Stimulated activated CD4-positive, alpha-beta T cell treated with anti-CD3 and anti-CD28 coated beads, Interleukin-15, amount 100 ng/mL, for 24 hours (primary cell): ENCODE measurements around the gene SLC22A23.

ENCODE experiments used
- DNase-seq: peaks from one replicate; pipeline ENCODE4 v3.0.0-alpha.2; 2020

The SLC22A23 gene

GRCh38 chr6:3293271-3294155 lies 163.3 kb downstream of the SLC22A23 start:
- no peak for DNase-seq

DNA sequence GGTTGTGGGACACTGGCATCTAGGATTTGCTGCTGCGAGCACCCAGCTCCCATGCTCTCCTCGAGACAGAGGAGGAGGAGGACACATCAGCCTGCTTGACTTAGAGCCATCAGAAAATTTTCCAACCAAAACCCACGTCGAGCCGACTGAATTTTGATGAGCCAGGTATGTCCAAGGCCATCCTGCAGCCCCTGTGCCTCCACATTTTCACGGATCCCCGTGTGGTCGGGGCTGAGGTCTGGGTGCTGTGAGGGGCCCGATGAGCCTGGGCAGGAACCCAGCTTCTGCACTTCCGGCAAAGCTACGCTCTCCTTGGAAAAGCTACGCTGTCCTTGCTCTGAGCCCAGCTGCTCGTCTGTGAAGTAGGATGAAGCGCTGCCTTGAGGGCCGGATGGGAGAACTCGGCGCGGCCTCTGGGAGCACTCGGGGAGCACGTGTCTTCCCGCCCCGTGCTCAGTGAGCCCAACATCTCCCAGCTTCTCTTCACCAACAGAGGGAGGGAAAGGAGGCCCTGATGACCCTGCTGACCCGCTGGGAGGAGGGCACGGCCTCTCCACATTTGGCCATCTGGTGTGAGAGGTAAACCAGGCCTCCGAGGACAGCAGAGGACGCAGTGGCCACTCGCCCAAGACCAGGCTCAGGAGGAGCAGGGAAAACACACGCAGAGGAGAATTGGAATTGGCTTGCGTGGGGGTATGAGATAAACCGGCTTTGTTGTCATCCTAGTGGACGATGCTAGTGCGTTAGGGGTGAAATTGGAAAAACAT lies 164.2 kb downstream of the SLC22A23 start:
- no peak for DNase-seq

DNA sequence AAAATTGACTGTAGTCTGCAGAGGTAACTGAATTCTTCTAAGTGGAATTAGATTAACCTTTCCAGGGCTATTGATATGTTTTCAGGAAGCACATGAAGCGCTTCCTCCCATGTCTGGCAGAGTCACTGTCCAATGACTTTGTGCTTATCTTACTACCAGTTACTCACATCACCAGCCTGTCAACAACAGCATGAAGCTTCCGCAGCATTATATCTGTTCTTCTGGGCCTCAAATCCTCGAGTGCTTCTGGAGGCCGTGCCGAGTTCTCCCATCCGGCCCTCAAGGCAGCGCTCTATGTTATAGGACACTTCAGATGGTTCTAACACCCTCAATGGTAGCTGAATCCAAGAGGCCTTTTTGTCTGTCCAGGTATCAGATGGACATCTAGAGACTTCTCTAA lies 164.9 kb downstream of the SLC22A23 start:
- no peak for DNase-seq

GRCh38 chr6:3291346-3291745 lies 165.5 kb downstream of the SLC22A23 start:
- no peak for DNase-seq

DNA sequence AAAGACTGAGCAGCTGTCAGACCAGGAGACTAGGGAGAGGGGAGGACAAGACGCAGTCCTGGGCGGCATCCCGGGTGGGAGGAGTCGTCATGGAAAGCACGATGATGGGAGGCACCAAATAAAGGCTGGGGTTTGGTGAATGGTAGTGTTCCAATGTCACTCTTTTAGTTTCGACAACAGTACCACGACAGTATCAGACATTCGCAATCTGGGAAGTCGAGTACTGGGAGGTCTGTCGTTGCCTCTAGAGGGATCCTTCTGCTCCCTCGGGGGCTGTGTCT lies 166.0 kb downstream of the SLC22A23 start:
- no peak for DNase-seq

GRCh38 chr6:3290149-3290930 lies 166.5 kb downstream of the SLC22A23 start:
- no peak for DNase-seq

- no peak for DNase-seq
Observed at GRCh38 chr6:3289664-3290055, 167.2 kb downstream of the SLC22A23 start.

DNA sequence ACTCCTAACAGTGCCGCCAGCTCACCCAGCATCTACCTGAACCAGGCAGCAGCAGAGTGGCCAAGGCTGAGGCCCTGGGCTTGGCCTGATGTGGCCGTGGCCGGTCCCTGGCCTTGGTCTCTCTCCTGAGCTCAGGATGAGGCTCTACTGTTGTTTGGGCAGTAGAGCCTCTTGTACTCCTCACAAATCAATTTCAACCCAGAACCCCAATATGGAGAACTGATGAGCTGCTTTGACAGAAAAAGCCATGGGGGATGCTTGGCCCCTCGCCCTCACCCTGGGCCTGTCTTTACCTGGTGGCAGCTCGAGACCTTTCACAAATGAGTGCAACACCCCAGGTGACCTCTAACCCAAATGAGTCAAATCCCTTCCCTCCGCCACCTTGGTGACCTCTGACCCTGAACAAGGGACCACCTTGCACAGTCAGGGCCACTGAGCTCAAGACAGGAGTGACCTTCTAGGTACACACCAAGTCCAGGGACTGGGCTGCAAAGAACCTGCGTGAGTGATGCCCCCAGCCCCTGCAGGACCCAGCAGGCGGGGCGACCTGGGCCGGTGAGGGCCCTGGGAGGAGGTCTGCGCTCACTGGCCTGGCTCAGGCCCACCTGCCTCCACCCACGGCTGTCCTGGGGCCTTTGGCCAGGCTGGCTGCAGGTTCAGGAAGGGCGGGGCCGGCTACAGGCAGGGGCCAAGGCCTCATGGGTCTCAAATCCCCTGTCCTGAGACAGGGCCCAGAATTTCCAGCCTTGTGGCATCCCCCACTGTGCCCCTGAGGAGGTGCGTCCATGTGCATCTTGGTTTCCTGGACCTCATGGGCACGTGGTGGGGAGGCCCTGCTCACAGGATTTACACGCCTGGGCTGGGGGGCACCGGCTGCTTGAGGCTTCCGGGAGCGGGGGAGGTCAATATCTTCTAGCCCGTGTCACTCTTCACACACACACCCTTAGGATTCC lies 167.9 kb downstream of the SLC22A23 start:
- no peak for DNase-seq

GRCh38 chr6:3287976-3288707 lies 168.7 kb downstream of the SLC22A23 start:
- no peak for DNase-seq

- no peak for DNase-seq
Observed at GRCh38 chr6:3287308-3287707, 169.5 kb downstream of the SLC22A23 start.

- DNase-seq: no peak
Observed at GRCh38 chr6:3286641-3287171, 170.1 kb downstream of the SLC22A23 start.

DNA sequence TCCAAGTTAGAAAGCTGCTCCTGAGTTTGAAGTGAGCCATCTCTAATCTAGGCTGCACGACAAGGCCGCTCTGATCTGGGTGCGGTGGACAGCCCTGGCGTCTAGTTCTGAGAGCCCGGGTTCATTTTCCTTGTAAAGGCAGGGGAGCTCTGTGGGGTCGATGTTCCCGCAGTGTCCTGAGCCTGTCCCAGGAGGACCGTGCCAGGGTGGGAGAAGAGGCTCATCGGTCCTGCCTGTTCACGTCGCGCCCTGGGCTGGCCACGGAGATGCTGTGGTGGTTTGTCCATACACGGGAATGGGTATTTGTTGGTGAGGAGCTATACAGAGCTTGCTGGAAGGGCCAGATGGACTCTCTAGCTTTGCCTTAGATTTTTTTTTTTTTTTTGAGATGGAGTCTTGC lies 171.1 kb downstream of the SLC22A23 start:
- no peak for DNase-seq

DNA sequence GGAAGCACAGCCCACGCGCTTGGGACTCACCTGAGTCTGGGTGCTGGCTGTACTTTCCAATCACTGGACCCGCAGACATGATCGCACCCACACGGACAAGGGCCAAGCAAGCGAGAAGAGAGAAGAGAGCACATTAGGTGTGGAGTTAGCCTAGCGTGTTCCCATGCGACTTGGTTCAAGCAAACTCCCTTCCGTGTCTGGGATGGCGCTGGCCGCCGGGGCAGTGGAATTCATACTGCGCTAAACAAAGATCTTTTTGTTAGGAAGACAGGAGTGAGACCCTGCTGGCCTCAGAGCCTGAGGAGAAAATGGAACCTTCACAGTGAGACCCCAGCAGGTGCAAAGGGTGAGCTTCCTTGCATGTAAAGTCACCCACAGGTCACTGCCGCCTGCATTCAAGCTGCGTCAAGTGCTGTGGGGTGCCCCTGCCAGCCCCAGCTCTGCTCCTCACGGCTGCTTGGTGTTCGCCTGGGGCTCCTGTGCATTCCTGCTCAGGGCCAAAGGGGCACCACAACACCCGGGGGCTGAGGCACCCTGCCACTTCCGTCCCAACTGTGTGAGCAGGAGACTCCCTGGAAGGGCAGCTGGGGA lies 171.7 kb downstream of the SLC22A23 start:
- no peak for DNase-seq

GRCh38 chr6:3284436-3284876 lies 172.4 kb downstream of the SLC22A23 start:
- DNase-seq: no peak

DNA sequence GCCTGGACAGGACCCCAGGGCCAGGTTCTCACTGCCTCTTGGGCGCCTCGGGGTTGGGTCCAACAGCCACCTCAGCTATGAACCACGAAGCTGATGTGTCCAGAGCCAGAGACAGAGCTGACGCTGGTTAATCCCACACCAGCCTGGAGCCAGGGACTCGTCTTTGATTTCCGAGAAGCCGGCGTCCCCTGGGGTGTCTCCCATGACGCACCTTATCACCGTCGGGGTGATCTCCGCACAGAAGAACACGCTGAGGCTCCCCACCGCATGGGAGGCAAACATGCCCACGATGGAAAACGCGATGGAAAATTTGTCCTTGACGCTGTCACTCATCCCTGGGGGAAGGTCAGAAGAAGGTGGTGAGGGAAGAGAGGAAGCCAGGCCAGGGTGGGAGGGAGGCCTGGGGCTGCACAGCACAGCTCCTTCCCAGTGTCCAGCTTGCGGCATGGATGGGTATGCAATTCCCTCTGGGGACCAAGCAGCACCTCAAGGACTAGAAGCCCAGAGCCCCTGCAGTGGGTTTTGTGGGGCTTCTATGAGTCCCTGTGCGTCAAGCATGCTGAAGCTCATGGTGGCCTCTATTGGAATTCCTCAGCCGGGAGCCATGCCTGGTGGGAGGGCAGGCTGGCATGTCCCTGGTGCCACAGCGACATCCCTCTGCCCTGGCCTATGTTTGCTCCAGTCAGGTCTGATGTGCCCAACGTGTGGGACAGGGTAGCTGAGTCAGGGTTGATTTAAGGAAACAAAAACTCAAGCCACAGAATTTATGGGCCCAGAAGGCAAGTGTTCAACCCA lies 173.0 kb downstream of the SLC22A23 start:
- DNase-seq: no peak

DNA sequence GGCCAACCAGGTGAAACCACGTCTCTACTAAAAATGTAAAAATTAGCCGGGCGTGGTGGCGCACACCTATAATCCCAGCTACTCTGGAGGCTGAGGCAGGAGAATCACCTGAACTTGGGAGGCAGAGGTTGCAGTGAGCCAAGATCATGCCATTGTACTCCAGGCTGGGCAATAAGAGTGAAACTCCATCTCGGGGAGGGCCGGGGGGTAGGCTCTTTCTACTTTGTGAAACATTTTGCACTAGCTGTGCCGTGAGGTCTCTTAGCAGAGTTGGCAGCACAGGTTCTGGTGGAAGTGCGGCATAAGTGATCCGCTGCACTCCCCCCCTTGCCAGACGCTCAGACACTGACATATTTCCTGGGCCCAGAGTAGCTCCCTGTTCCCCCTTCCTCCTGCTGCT lies 173.6 kb downstream of the SLC22A23 start:
- no peak for DNase-seq

GRCh38 chr6:3282476-3283236 lies 174.2 kb downstream of the SLC22A23 start:
- DNase-seq: no peak

- DNase-seq: no peak
Observed at GRCh38 chr6:3281631-3282475, 175.0 kb downstream of the SLC22A23 start.
